PC-3 (cell line): Measurements from ENCODE around the gene ADAMTS13. TPM values are rescaled to one million over a fixed set of nuclear protein-coding genes. Genes with fewer than 3 reads are reported as not detected.

Source experiments
- ATAC-seq: fragments of 200-7000 bp; cut with Tn5 transposase; 2 replicates; pipeline ENCODE4 v1.9.1; 2020; ENCODE audit warnings: mild to moderate bottlenecking, moderate library complexity
- BruUV-seq: library from RNA; stranded (reverse); fragments of 400-500 nt; replicated peaks from 2 replicates; lab custom pipeline; 2021; lab: Mats Ljungman, UMichigan
- CTCF ChIA-PET: fragments of 300-600 bp; sonication (Branson Sonifier 250); formaldehyde crosslinking; loops from one replicate; lab custom pipeline; 2022; ENCODE audit warnings: antibody characterized with exemption; lab: Charles Lee
- POLR2A ChIA-PET: fragments of 300-600 bp; sonication (Branson Sonifier 250); formaldehyde crosslinking; loops from one replicate; lab custom pipeline; 2022; ENCODE audit warnings: antibody characterized with exemption; ENCODE audit not compliant: unreplicated experiment; lab: Charles Lee
- DNase-seq: peaks from one replicate; pipeline ENCODE4 v3.0.0-alpha.2; 2015
- H2AFZ ChIP-seq: fragments of 300-600 bp; sonication (generic); 2 replicates; pipeline ENCODE4 v1.6.0; 2016; ENCODE audit warnings: antibody characterized with exemption, low read length
- H3F3A ChIP-seq: fragments of 300-600 bp; sonication (generic); one replicate; pipeline ENCODE4 v1.6.0; 2017; ENCODE audit warnings: antibody characterized with exemption, low read length, control low read depth, mild to moderate bottlenecking; ENCODE audit not compliant: unreplicated experiment
- H3K27ac ChIP-seq: fragments of 300-600 bp; sonication (generic); 2 replicates; pipeline ENCODE4 v1.5.1; 2016; ENCODE audit warnings: mild to moderate bottlenecking, low read length
- H3K27me3 ChIP-seq: fragments of 300-600 bp; sonication (generic); 2 replicates; pipeline ENCODE4 v1.6.1; 2016; ENCODE audit warnings: low read length, mixed read lengths
- H3K36me3 ChIP-seq: fragments of 300-600 bp; sonication (generic); 2 replicates; pipeline ENCODE4 v1.6.1; 2016; ENCODE audit warnings: low read depth, mixed run types, low read length, mixed read lengths
- H3K4me1 ChIP-seq: fragments of 300-600 bp; sonication (generic); 2 replicates; pipeline ENCODE4 v1.5.1; 2016; ENCODE audit warnings: low read length; ENCODE audit not compliant: insufficient read depth
- H3K4me2 ChIP-seq: fragments of 300-600 bp; sonication (generic); 2 replicates; pipeline ENCODE4 v1.6.0; 2016; ENCODE audit warnings: low read length
- H3K4me3 ChIP-seq: fragments of 300-600 bp; sonication (generic); 2 replicates; pipeline ENCODE4 v1.5.1; 2016; ENCODE audit warnings: mild to moderate bottlenecking, low read length, mixed read lengths
- H3K79me2 ChIP-seq: fragments of 300-600 bp; sonication (generic); 2 replicates; pipeline ENCODE4 v1.6.1; 2017; ENCODE audit warnings: low read length, mixed read lengths
- H3K9ac ChIP-seq: fragments of 300-600 bp; sonication (generic); 2 replicates; pipeline ENCODE4 v1.6.0; 2016; ENCODE audit warnings: mild to moderate bottlenecking, low read length
- H3K9me2 ChIP-seq: fragments of 300-600 bp; sonication (generic); replicated peaks from 2 replicates; pipeline ENCODE4 v1.6.1; 2016; ENCODE audit warnings: mixed run types, low read length, mixed read lengths
- H3K9me3 ChIP-seq: fragments of 300-600 bp; sonication (generic); 2 replicates; pipeline ENCODE4 v1.6.1; 2016; ENCODE audit warnings: low read length, mixed read lengths
- H4K20me1 ChIP-seq: fragments of 300-600 bp; sonication (generic); 2 replicates; pipeline ENCODE4 v1.6.1; 2016; ENCODE audit warnings: low read length, mixed read lengths
- EZH2 ChIP-seq: fragments of 300-600 bp; sonication (generic); IDR thresholded peaks from one replicate; pipeline ENCODE4 v1.6.1; 2017; ENCODE audit warnings: antibody characterized with exemption, mild to moderate bottlenecking, low read length; ENCODE audit not compliant: unreplicated experiment
- EZH2phosphoT487 ChIP-seq: fragments of 300-600 bp; sonication (generic); IDR thresholded peaks from 2 replicates; pipeline ENCODE4 v1.6.1; 2018; ENCODE audit warnings: mild to moderate bottlenecking, antibody characterized with exemption, low read length, borderline replicate concordance
- intact Hi-C: fragments of 100-400 bp; cut with micrococcal nuclease; formaldehyde crosslinking; loops from 2 replicates; pipeline ENCODE4 v1.9.0; 2023
- total RNA-seq: library from RNA; depleted of rRNA; stranded (reverse); fragments of >200 nt; gene quantifications from 2 replicates; pipeline ENCODE4 v1.2.3, GENCODE V29; 2014
- TF ChIP-seq, protein P1 (sequence below): fragments of 300-600 bp; sonication (generic); conservative IDR thresholded peaks from 2 replicates; pipeline ENCODE4 v1.5.1; 2017; ENCODE audit warnings: antibody characterized with exemption, low read depth, mild to moderate bottlenecking, low read length

The ADAMTS13 gene
- total RNA-seq, 1 experiment from 2014 or later: 0.95 TPM

GRCh38 chr9:133499132-133499891, 77.1 kb downstream of the ADAMTS13 start:
- no peaks in the 10 kb centered on the region for H4K20me1 ChIP-seq
- no peak overlapping the region for H3K4me3 ChIP-seq
- H3K27me3 ChIP-seq: no peaks in the 10 kb centered on the region
- ChIA-PET CTCF (no interaction called here), POLR2A (no interaction called here)
- 0 out of 2 replicates have a peak, but pooled peaks cover 6% of the 10 kb centered on the region for H3K9me3 ChIP-seq
- H3K4me2 ChIP-seq: no peak overlapping the region
- no peaks in the 10 kb centered on the region for H3K79me2 ChIP-seq
- intact Hi-C loops: no loop called here
- DNase-seq: no peak
- no peaks in the 10 kb centered on the region for H3F3A ChIP-seq
- H3K9ac ChIP-seq: no peak overlapping the region
- no peak overlapping the region for H3K27ac ChIP-seq
- H3K36me3 ChIP-seq: no peaks in the 10 kb centered on the region
- no peaks in the 10 kb centered on the region for H3K4me1 ChIP-seq
- no peak overlapping the region for H2AFZ ChIP-seq
- H3K9me2 ChIP-seq: no peaks in the 10 kb centered on the region
- no peak for TF ChIP-seq EZH2
- TF ChIP-seq, protein P1, sequence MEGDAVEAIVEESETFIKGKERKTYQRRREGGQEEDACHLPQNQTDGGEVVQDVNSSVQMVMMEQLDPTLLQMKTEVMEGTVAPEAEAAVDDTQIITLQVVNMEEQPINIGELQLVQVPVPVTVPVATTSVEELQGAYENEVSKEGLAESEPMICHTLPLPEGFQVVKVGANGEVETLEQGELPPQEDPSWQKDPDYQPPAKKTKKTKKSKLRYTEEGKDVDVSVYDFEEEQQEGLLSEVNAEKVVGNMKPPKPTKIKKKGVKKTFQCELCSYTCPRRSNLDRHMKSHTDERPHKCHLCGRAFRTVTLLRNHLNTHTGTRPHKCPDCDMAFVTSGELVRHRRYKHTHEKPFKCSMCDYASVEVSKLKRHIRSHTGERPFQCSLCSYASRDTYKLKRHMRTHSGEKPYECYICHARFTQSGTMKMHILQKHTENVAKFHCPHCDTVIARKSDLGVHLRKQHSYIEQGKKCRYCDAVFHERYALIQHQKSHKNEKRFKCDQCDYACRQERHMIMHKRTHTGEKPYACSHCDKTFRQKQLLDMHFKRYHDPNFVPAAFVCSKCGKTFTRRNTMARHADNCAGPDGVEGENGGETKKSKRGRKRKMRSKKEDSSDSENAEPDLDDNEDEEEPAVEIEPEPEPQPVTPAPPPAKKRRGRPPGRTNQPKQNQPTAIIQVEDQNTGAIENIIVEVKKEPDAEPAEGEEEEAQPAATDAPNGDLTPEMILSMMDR: no peak
- no peak for TF ChIP-seq EZH2phosphoT487
- BruUV-seq: no TSS peak
- no peak for ATAC-seq

DNA sequence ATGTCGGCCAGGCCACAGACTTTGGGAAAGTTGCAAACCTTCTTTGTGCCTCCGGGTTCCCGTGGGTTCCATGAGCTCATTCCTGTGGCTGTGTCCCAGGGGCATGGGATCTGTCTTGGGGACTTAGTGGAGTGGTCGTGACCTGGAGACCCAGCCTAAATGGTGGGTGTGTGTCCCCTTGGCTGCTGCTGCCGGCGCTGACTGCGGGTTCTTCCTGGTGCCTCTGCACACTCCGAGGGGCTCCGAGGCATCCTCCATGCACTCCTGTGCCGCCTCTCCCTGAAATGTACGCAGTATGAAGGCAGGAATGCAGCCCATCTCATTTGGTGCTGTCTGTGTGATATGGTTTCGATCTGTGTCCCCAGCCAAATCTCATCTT, 77.7 kb downstream of the ADAMTS13 start:
- TF ChIP-seq, protein P1: no peak
- no peak for TF ChIP-seq EZH2
- no peak for TF ChIP-seq EZH2phosphoT487
- Histone ChIP-seq H3K9ac (no peak overlapping the region), H3K9me3 (0 out of 2 replicates have a peak, but pooled peaks cover 6% of the 10 kb centered on the region), H2AFZ (no peak overlapping the region), H3K4me1 (no peaks in the 10 kb centered on the region), H3K9me2 (no peaks in the 10 kb centered on the region), H3F3A (no peaks in the 10 kb centered on the region), H3K4me2 (no peak overlapping the region), H3K36me3 (no peaks in the 10 kb centered on the region), H4K20me1 (no peaks in the 10 kb centered on the region), H3K27ac (no peak overlapping the region), H3K4me3 (no peak overlapping the region), H3K79me2 (no peaks in the 10 kb centered on the region), H3K27me3 (no peaks in the 10 kb centered on the region)
- ATAC-seq (no peak), DNase-seq (no peak)
- ChIA-PET CTCF (no interaction called here), POLR2A (no interaction called here)
- intact Hi-C loops: no loop called here
- BruUV-seq: no TSS peak

DNA sequence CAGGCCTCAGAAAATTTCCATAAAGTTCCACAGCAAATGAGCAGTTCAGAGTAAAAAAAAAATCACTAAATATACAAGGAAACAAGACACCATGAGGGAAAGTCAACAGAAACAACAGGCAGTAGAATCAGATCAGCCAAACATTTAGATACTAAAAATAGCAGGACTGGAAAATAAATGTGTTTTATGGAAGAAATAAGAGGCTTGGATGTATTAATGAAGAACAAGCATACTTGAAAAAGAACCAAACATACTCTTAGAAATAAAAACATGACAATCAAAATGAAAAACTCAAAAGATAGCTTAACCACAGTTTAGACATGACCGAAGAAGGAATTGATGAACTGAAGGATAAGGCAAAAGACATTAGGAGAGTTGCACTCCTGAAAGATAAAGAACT, 79.9 kb downstream of the ADAMTS13 start:
- no peak for TF ChIP-seq EZH2
- TF ChIP-seq, protein P1: no peak
- no peak for TF ChIP-seq EZH2phosphoT487
- ATAC-seq: no peak
- no peaks in the 10 kb centered on the region for H3K27me3 ChIP-seq
- H3F3A ChIP-seq: no peaks in the 10 kb centered on the region
- BruUV-seq: no TSS peak
- ChIA-PET CTCF (no interaction called here), POLR2A (no interaction called here)
- 0 out of 2 replicates have a peak, but pooled peaks cover 6% of the 10 kb centered on the region for H3K9me3 ChIP-seq
- intact Hi-C loops: no loop called here
- no peak for DNase-seq
- H2AFZ ChIP-seq: no peak overlapping the region
- peaks cover 5% of the 10 kb centered on the region for H3K4me1 ChIP-seq
- H3K4me2 ChIP-seq: no peak overlapping the region
- H3K9ac ChIP-seq: no peak overlapping the region
- no peaks in the 10 kb centered on the region for H3K36me3 ChIP-seq
- H4K20me1 ChIP-seq: no peaks in the 10 kb centered on the region
- no peaks in the 10 kb centered on the region for H3K79me2 ChIP-seq
- H3K4me3 ChIP-seq: no peak overlapping the region
- no peak overlapping the region for H3K27ac ChIP-seq
- no peaks in the 10 kb centered on the region for H3K9me2 ChIP-seq
